Coronary artery (tissue), 2 donors: ENCODE measurements around the gene CD226.

Experiments
- DNase-seq: peaks from one replicate; pipeline ENCODE4 v3.0.0-alpha.2; 2017; ENCODE audit warnings: low spot score
- H3K27ac ChIP-seq, 2 donors: fragments of 200-600 bp; sonication (generic); one replicate each; pipeline ENCODE4 v1.5.1; 2016 to 2019
- H3K4me3 ChIP-seq: fragments of 200-600 bp; sonication (generic); 2 replicates; pipeline ENCODE4 v1.5.1; 2016; ENCODE audit warnings: mild to moderate bottlenecking, moderate library complexity
- CTCF ChIP-seq: fragments of 200-600 bp; sonication (generic); IDR thresholded peaks from one replicate; pipeline ENCODE4 v1.5.1; 2019; ENCODE audit warnings: antibody characterized with exemption

CD226 gene

GRCh38 chr18:69974365-69974764 is 26.7 kb upstream of the CD226 start:
- no peak for TF ChIP-seq CTCF
- no peak for DNase-seq
- Histone ChIP-seq H3K27ac (no peak overlapping the region), H3K4me3 (no peak overlapping the region)

- Histone ChIP-seq H3K4me3 (no peak overlapping the region), H3K27ac (no peak overlapping the region)
- DNase-seq = no peak
- no peak for TF ChIP-seq CTCF
Measured at GRCh38 chr18:69969491-69969890, 21.8 kb upstream of the CD226 start.

- DNase-seq = no peak
- no peak overlapping the region for H3K4me3 ChIP-seq
- no peak for TF ChIP-seq CTCF
- no peak overlapping the region for H3K27ac ChIP-seq
Measured at GRCh38 chr18:69968039-69968438, 20.4 kb upstream of the CD226 start.

DNA sequence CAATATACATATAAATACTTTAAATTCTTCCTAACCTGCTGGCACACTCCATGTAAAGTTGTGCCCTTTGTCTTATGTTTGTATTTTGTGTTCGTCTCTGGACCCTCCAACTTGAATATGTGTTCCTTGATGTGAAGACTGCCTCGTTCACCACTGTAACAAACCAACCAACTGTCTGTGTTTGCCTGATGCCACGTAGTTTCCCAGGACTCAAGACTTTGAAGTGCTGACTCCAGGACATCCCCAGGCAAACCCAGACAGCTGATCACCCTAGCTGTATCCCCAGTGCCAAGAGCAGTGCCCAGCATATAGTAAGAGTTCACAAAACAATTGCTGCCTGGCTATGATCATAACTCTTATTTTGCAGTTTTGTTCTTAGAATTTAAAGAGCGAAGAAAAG is 15.5 kb upstream of the CD226 start:
- Histone ChIP-seq H3K27ac (no peak overlapping the region), H3K4me3 (no peak overlapping the region)
- no peak for TF ChIP-seq CTCF
- DNase-seq = no peak

DNA sequence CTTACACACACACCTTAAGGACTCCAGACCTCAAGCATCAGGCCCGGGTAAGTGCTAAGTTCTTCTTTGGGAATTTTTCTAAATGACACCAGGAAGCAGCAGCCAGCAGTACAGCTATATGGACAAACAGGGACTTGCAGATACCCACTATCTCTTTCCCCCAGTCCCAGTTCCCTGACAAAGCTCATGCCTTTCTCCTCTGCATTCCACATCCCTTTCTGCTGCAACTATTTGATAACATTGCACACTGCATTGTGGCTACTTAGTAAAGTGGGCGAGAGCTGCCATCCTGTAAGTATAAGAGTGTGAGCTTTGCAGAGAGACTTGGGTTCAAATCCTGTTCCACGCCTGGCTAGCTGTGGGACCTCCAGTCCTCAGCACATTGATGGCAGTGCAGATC is 14.0 kb upstream of the CD226 start:
- no peak overlapping the region for H3K4me3 ChIP-seq
- DNase-seq = no peak
- TF ChIP-seq CTCF = no peak
- H3K27ac ChIP-seq = no peak overlapping the region

DNA sequence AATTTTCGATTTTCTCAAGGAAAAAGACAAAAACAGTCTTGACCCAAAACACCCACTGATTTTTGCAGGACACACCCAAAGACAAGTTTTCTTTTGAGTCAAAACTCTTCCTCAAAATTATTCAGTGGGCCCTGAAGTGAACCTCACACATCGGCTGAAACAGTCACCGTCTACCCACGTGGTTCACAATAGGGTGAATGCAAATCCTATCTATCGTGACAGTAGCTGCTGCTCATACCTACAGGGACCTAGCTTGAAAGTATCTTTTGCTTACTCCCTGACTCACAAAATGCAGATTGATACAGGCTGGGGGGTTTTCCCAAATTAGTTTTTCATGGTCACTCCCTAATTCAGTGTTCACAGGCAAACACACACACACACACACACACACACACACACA is 10.7 kb upstream of the CD226 start:
- DNase-seq = no peak
- no peak for TF ChIP-seq CTCF
- no peak overlapping the region for H3K27ac ChIP-seq
- no peak overlapping the region for H3K4me3 ChIP-seq

DNA sequence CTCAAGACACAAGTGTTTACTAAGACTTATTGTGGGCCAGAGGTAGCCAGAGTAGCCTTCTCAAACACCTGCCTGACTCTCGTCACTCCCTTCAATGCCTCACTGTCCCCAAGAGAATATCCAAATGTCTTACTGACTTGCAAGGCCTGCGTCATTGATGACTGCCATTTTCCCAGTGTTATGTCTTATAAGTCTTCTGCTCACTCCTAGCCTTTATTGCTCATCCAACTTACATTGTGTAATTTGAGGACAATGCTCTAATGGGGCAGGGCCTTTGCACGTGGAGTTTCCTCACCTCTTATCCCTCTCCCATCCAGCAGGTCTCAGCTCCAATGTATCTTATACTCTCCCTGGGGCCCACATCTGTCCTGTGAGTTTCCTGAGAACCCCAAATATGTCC is 10.1 kb upstream of the CD226 start:
- no peak for TF ChIP-seq CTCF
- Histone ChIP-seq H3K4me3 (no peak overlapping the region), H3K27ac (no peak overlapping the region)
- DNase-seq = no peak
